Activated T-helper 17 cell treated with anti-CD3 and anti-CD28 coated beads, Interleukin-2, amount 50 U/mL, for 72 hours (primary cell): ENCODE data around the gene PLCB4. TPM values are rescaled to one million over a fixed set of nuclear protein-coding genes. Genes with fewer than 3 reads are reported as not detected.

Source experiments
- ATAC-seq: fragments of 150-1000 bp; cut with Tn5 transposase; replicated peaks from 2 replicates; pipeline ENCODE4 v1.10.0; 2021; ENCODE audit warnings: mild to moderate bottlenecking, moderate library complexity
- H3K27ac Mint-ChIP-seq: one replicate; pipeline ENCODE4 v1.8.0; 2022; ENCODE audit warnings: mixed read lengths
- H3K27me3 Mint-ChIP-seq: one replicate; pipeline ENCODE4 v1.8.0; 2022; ENCODE audit warnings: mixed read lengths
- H3K36me3 Mint-ChIP-seq: one replicate; pipeline ENCODE4 v1.8.0; 2022; ENCODE audit warnings: low read depth, mild to moderate bottlenecking, mixed read lengths
- H3K4me1 Mint-ChIP-seq: one replicate; pipeline ENCODE4 v1.8.0; 2022; ENCODE audit warnings: mixed read lengths
- H3K4me3 Mint-ChIP-seq: one replicate; pipeline ENCODE4 v1.8.0; 2022; ENCODE audit warnings: mild to moderate bottlenecking, mixed read lengths
- H3K9me3 Mint-ChIP-seq: one replicate; pipeline ENCODE4 v1.8.0; 2022; ENCODE audit warnings: mixed read lengths
- total RNA-seq, 2 donors: library from RNA; stranded (reverse); gene quantifications; one replicate each; pipeline ENCODE4 v1.2.3, GENCODE V29; 2022

PLCB4 gene
- total RNA-seq, 2 donors from 2014 or later: not detected

DNA sequence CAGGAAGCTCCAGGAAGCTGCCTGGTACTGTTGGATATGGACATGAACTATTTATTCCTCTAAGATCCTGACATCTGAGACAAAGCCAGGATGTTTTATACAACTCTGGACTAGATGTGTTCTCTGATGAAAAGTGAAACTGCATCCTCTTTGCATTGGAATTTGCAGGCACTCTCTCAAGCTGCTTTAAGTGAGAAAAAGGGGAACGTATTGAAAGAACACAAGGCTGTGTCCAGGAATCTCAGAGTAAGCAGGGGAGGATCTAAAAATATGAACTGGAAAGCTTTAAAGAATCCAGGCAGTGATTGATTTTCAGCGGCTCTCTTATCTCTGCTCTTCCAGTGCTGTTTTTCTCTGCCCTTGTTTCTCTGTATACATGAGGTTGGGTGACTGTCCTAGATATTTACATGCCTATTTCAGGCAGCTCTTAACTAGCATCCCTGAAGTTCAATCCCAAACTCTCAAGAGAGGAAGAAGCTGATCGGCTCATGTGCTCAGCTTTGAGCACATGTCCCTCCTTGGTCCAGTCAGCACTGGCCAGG is 193.8 kb downstream of the PLCB4 start:
- H3K4me1 Mint-ChIP-seq: no peaks in the 10 kb centered on the region
- no peak for ATAC-seq

DNA sequence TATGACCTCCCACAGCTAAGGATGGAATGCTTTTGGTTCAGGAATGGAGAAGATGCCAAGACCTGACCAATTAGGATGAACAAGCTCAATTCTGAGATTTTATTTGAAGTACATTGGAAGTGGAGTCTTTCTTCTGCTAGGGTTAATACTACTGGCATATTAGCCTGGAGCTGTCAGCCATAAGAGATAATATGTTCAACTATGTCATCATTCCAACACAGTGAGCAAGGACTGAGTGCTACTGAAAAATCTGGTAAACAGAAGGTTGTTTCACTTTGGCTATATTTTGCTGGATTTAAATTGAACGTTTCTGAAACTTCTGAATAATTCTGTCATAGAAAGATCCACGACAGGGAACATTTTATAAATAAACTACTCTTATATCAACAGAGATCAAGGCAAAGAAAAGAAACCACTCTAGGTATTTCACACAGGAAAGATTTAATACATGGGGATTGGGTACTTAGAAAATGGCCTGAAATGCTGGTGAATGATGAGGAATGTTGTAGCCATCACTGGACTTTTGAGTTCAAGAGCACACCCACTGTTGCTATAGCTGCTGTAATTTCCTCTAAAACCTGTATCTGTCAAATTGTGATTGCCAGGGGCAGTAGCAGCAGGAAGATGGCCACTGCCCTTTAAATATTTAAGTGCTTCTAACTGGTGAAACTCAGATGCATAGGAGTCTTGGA is 200.5 kb downstream of the PLCB4 start:
- Mint-ChIP-seq H3K4me3 (no peak overlapping the region), H3K27ac (no peak overlapping the region), H3K27me3 (no peaks in the 10 kb centered on the region), H3K4me1 (no peaks in the 10 kb centered on the region), H3K36me3 (no peaks in the 10 kb centered on the region), H3K9me3 (peaks cover 4% of the 10 kb centered on the region)
- ATAC-seq: no peak

More for the DNA sequence above, 193.8 kb downstream of the PLCB4 start:
- Mint-ChIP-seq H3K27ac (no peak overlapping the region), H3K9me3 (peaks cover 6% of the 10 kb centered on the region), H3K27me3 (no peaks in the 10 kb centered on the region), H3K36me3 (no peaks in the 10 kb centered on the region), H3K4me3 (no peak overlapping the region)

DNA sequence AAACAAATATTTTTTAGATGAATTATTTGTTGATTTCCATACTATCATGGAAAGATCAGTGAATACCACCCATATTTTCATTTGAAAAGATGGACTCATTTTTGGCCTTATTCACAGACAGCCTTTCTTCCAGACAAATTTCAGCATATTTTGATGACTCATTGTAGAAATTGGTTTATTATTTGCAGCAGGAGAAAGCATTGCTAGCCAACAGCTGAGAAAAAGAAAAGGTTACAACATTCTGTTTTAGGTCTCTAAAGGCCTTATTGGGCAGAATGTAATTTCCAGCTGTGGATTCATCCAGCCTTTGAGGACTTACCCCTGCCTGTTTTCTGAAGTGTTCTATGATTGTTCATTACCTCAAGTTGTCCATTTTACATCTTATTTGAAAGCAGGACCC is 201.9 kb downstream of the PLCB4 start:
- H3K4me1 Mint-ChIP-seq: no peaks in the 10 kb centered on the region
- no peak for ATAC-seq
- H3K27me3 Mint-ChIP-seq: no peaks in the 10 kb centered on the region
- H3K36me3 Mint-ChIP-seq: no peaks in the 10 kb centered on the region
- peaks cover 13% of the 10 kb centered on the region for H3K9me3 Mint-ChIP-seq
- no peak overlapping the region for H3K27ac Mint-ChIP-seq
- no peak overlapping the region for H3K4me3 Mint-ChIP-seq

DNA sequence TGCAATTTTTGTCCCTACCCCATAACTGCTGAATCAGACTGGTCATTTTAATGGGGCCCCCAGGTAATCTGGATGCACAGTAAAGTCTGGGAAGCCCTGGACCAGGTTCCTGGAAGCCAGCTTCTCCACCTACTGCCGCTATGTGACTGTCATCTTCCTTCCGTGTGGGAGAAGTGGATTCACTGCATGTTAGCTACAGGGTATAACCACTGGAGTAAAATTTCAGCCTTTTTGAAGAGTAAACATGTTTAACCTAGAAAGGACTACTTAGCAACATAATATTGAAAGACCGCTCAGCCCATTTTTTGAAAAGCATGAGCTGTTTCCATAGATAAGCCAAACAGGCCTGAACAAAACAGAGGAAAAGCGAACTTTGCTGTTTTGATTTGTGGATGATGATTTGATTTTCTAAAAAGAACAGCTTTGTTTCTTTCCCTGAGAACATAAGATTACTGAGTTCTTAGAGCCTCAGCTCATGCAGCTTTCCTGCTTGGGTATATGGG is 208.1 kb downstream of the PLCB4 start:
- Mint-ChIP-seq H3K36me3 (no peaks in the 10 kb centered on the region), H3K27ac (no peak overlapping the region), H3K27me3 (no peaks in the 10 kb centered on the region), H3K4me1 (no peaks in the 10 kb centered on the region), H3K9me3 (peaks cover 17% of the 10 kb centered on the region), H3K4me3 (no peak overlapping the region)
- no peak for ATAC-seq

DNA sequence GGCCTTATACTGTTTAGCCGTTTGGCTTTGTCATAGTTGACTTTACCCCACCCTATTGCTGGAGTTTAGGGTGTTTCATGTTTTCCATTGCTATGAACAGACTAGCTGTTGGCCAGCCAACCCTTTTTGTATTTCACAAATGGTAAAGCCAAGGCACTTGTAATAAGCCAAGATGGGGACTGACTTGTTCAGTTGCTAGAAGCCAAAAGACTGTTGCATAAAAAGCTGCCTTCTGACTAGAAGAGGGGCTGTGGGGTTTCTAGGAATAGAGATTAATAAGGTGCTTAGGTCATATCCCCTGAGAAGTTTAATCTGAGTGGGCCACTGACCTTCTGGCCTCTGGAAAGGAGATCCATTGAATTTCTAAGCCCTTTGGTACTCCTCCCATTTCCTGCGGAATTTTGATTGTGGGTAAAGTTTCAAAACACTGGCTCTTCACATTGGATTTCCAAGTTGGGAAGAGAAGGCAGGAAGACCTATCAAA is 211.1 kb downstream of the PLCB4 start:
- ATAC-seq: no peak
- H3K4me1 Mint-ChIP-seq: no peaks in the 10 kb centered on the region
- peaks cover 10% of the 10 kb centered on the region for H3K9me3 Mint-ChIP-seq
- H3K27me3 Mint-ChIP-seq: no peaks in the 10 kb centered on the region
- H3K4me3 Mint-ChIP-seq: no peak overlapping the region
- H3K36me3 Mint-ChIP-seq: no peaks in the 10 kb centered on the region
- no peak overlapping the region for H3K27ac Mint-ChIP-seq

DNA sequence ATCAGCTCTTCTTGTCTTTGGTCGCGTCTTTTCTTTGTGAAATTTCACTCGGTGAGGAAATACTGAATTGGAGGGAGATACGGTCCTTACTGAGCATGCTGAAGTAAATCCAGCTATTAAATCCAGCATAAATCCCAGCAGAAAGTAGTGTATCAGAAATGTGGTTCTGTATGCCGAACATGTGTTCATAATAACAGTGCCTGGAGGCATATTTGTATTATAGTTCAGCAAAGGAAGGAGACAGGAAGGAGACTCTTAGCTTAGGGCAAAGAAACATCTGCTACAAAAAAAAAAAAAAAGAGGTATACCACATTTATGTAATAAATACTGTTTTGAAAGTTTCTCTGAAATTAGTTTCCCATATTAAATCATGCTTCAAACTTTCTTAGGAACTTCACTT is 211.8 kb downstream of the PLCB4 start:
- ATAC-seq: no peak
- Mint-ChIP-seq H3K4me3 (no peak overlapping the region), H3K27me3 (no peaks in the 10 kb centered on the region), H3K4me1 (no peaks in the 10 kb centered on the region), H3K27ac (no peak overlapping the region), H3K9me3 (peaks cover 5% of the 10 kb centered on the region), H3K36me3 (no peaks in the 10 kb centered on the region)

DNA sequence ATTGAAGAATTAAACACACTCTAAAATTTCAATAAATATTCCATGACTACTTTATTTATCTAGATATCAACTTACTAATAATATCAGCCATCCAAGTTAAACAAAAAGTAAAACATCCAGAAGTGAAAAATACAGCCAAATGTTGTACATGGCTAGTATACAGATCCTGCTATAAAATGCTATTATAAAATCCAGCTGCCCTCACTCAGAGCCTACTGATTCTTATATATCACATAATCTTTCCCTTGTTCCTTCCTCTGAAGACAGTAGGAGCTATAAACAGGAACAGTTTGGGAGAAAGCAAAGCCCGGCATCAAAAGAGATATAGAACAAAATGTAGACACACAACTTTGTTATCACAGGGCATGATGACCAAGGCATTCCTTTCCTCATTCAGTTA is 212.9 kb downstream of the PLCB4 start:
- no peaks in the 10 kb centered on the region for H3K36me3 Mint-ChIP-seq
- H3K9me3 Mint-ChIP-seq: peaks cover 4% of the 10 kb centered on the region
- H3K4me1 Mint-ChIP-seq: no peaks in the 10 kb centered on the region
- H3K4me3 Mint-ChIP-seq: no peak overlapping the region
- no peak for ATAC-seq
- no peak overlapping the region for H3K27ac Mint-ChIP-seq
- no peaks in the 10 kb centered on the region for H3K27me3 Mint-ChIP-seq

DNA sequence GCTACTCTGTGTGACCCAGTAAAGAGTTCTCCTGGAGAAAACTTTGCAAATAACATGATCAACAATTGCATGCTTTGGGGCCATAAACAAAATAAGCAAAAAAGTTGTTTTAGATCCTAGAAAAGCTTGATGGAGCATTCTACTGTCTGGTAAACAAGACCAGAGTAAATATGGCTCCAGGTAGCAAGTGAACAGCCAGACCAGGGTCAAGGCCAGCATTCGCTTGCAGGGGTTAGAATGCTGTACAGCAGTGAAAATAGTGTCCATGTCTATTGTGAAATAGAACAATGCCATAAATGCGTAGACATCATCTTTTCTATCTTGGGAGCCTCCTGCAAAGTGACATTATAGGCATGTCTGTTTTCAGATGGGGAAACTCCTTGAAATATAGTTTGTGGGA is 216.7 kb downstream of the PLCB4 start:
- H3K36me3 Mint-ChIP-seq: no peaks in the 10 kb centered on the region
- H3K9me3 Mint-ChIP-seq: no peaks in the 10 kb centered on the region
- no peaks in the 10 kb centered on the region for H3K4me1 Mint-ChIP-seq
- H3K27ac Mint-ChIP-seq: no peak overlapping the region
- no peak for ATAC-seq
- no peak overlapping the region for H3K4me3 Mint-ChIP-seq
- peaks cover 3% of the 10 kb centered on the region for H3K27me3 Mint-ChIP-seq

DNA sequence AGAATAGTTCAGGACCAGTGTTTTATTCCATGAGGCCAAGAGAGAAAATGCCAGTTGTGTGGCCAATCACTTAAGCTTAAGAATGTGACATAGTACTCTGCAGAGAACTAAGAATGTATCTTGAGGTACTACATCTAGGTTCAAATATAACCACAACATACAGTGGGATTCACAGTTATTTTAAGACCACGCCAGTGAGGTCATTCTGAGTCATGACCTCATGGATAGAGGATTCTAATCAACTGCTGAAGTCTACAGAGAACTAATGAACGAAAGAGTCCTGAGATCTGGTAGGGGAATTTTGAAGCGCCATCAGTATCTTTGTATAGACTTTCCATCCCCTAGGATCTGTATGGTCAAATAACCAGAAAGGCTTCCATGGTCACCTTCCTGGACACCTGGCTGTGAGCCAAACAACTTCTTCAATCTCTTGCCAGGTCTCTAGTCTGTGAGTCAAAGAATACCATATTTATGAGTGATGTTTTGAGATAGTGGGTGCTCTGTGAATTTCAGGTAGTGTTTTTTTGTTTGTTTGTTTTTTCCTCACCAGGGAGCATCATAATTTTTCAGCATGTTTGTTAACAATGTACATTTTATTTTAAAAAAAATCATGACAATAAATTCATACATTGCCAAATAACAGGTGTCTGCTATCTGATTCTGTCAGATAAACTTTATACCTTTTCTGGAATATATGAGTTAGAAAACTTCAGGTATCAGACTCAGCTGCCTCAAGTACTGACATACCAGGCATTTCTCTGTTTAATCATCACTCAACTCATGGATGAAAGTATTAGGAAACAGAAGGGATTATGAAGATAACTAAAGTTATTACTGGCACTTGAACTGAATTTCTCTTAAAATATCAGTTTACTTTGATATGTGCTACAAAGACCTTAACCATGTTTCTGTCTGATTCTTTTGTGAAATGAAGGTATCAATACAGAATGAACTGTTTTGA is 217.9 kb downstream of the PLCB4 start:
- no peak overlapping the region for H3K4me3 Mint-ChIP-seq
- ATAC-seq: no peak

DNA sequence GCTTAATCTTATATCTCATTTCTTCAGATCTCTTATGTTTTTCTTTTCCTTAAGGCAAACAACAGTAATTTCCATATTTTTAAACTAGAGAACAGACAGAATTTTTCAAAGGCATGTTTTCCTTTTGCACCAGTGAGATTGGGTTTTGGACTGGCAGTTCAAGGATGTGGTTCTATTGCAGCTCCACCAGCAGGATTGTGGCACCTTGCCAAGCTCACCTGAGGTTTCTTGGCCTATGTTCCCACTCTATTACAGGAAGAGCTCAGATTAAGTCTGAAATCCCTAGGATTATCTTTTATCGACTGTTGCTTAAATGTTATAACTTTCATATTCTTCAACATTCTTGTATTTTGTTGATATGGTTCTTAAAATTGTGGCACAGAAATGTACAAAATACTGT is 218.9 kb downstream of the PLCB4 start:
- Mint-ChIP-seq H3K27ac (no peak overlapping the region), H3K9me3 (no peaks in the 10 kb centered on the region), H3K27me3 (peaks cover 3% of the 10 kb centered on the region), H3K36me3 (no peaks in the 10 kb centered on the region), H3K4me1 (no peaks in the 10 kb centered on the region), H3K4me3 (no peak overlapping the region)
- no peak for ATAC-seq

More for the DNA sequence above, 217.9 kb downstream of the PLCB4 start:
- Mint-ChIP-seq H3K9me3 (no peaks in the 10 kb centered on the region), H3K4me1 (no peaks in the 10 kb centered on the region), H3K27ac (no peak overlapping the region), H3K36me3 (no peaks in the 10 kb centered on the region), H3K27me3 (peaks cover 3% of the 10 kb centered on the region)

DNA sequence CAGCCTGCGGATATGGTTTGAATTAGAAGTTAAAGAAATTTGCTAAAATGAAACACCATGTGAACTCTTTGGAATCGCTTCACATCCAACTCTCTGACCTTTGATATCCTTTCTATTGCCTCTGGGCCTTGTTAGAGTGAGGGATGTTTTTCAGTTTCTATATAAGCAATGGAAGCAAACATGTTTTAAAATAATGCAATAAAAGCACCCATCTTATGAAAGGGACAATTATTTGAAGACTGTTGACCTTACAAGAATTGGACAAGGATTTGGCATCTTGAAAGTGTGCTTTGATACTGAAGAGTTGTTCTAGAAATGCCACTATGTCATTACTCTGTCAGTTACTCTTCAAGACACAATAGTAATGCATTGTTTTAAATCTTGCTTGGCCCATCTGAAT is 221.4 kb downstream of the PLCB4 start:
- Mint-ChIP-seq H3K27me3 (peaks cover 3% of the 10 kb centered on the region), H3K4me1 (no peaks in the 10 kb centered on the region), H3K27ac (no peak overlapping the region), H3K4me3 (no peak overlapping the region), H3K36me3 (no peaks in the 10 kb centered on the region), H3K9me3 (no peaks in the 10 kb centered on the region)
- ATAC-seq: no peak

DNA sequence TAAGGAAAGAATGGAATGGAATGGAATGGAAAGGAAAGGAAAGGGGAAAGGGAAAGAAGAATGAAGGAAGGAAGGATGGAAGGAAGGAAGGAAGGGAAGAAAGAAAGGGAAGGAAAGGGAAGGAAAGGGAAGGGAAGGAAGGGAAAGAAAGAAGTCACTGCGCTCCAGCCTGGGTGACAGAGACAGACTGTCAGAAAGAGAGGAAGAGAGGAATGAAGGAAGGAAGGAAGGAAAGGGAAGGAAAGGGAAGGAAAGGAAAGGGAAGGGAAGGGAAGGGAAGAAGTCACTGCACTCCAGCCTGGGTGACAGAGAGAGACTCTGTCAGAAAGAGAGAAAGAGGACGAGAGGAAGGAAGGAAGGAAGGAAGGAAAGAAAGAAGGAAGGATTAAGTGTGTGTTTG is 224.3 kb downstream of the PLCB4 start:
- no peak for ATAC-seq
- no peaks in the 10 kb centered on the region for H3K4me1 Mint-ChIP-seq
- H3K4me3 Mint-ChIP-seq: no peak overlapping the region
- peaks cover 3% of the 10 kb centered on the region for H3K27me3 Mint-ChIP-seq
- H3K36me3 Mint-ChIP-seq: no peaks in the 10 kb centered on the region
- no peak overlapping the region for H3K27ac Mint-ChIP-seq
- no peaks in the 10 kb centered on the region for H3K9me3 Mint-ChIP-seq

DNA sequence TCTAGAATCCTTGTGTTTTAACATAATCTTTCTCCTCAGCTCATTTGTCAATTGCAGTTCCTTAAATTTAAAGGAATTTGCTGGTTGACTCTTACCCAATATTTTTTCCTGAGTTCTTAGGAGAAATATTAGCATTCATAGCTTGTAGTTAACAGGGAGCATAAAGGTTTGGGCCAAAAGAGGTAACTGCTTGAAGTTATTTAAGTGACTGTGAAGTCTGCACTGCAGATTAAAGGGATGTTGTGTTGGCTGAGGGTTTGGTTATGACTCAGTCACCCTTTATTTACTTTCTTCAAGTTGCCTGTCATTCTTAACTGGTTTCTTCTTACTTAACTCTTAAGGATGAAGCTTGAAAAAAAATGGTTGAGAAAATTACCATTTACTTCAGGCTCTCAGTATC is 225.2 kb downstream of the PLCB4 start:
- Mint-ChIP-seq H3K9me3 (no peaks in the 10 kb centered on the region), H3K27me3 (no peaks in the 10 kb centered on the region), H3K27ac (no peak overlapping the region), H3K4me1 (no peaks in the 10 kb centered on the region), H3K36me3 (no peaks in the 10 kb centered on the region), H3K4me3 (no peak overlapping the region)
- no peak for ATAC-seq

DNA sequence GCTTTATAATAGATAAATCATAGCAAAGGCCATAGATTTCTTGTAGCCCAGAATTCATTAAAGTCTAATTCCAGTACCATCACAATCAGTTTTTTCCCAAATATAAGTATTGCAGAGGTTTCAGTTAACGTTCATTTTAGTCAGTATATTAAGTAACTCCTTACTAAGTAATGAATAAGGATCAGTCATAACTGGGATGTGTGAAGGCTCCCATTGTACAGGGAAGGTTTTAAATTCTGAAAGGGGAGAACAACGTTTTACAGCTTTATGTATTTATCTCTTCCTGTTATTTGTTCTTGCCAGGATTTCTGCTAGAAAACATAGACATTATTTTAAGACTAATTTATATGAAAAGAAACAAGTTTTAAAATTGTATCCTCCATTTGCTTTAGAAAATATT is 230.0 kb downstream of the PLCB4 start:
- H3K4me3 Mint-ChIP-seq: no peak overlapping the region
- no peak overlapping the region for H3K27ac Mint-ChIP-seq
- H3K27me3 Mint-ChIP-seq: no peaks in the 10 kb centered on the region
- no peak for ATAC-seq
- no peaks in the 10 kb centered on the region for H3K36me3 Mint-ChIP-seq
- no peaks in the 10 kb centered on the region for H3K9me3 Mint-ChIP-seq
- H3K4me1 Mint-ChIP-seq: no peaks in the 10 kb centered on the region
